Muscle of arm (tissue), 12 donors: ENCODE data around the gene SLC45A1. TPM values are rescaled to one million over a fixed set of nuclear protein-coding genes. Genes with fewer than 3 reads are reported as not detected.

Experiments
- DNase-seq: peaks from one replicate; pipeline ENCODE4 v3.0.0-alpha.2; 2013
- polyA plus RNA-seq, 12 donors: library from polyadenylated mRNA; unstranded; fragments of 120-200 nt; gene quantifications; one replicate each; pipeline ENCODE4 v1.2.1, GENCODE V29; 2013; ENCODE audit not compliant: insufficient read length in 12 of 12

Gene SLC45A1
- polyA plus RNA-seq, 12 donors, result 0.51 to 0.86 (median 0.71) TPM; not detected in 2

DNA sequence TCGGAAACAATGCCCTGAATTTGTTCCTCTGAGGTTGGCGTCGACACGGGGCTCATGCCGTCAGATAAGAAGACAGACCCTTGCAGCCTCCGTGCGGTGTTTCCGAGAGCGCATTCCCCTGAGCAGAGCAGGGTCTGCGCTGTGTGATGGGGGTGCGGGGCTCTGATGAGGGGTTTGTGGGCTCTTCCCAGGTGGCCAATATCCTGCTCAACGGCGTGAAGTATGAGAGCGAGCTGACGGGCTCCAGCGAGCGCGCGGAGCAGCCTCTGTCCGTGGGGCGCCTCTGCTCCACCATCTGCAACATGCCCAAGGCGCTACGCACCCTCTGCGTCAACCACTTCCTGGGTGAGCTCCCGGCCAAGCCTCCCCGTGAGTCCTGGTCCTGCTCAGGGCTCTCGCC, 17.3 kb downstream of the SLC45A1 start:
- DNase-seq, result no peak

DNA sequence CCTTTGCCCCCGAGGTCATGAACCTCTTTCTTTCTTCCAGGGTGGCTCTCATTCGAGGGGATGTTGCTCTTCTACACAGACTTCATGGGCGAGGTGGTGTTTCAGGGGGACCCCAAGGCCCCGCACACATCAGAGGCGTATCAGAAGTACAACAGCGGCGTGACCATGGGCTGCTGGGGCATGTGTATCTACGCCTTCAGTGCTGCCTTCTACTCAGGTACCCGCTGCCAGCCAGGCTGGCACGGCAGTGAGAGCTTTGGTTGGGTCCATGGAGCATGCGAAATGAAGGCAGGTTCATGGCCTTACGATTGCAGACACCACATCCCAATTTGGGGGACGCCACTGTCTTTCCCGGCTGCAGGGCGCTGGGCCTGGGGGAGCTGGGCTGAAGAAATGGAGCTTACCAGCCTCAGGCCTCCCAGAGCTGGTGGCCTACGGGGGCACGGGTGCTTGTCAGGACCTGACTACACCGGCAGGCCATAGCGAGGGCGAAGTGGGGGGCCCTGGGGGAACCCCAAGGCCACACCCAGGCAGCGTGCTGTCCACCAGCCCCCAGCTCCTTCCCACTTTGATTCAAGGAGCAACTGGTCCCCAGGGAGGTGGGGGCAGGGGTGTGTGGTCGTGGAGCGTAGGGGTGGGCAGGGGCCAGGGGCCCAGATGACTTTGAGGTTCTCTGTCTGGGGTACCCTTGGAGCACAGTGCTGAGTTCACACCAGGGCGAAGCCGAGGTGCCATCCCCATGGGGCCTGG, 20.0 kb downstream of the SLC45A1 start:
- DNase-seq, result no peak

DNA sequence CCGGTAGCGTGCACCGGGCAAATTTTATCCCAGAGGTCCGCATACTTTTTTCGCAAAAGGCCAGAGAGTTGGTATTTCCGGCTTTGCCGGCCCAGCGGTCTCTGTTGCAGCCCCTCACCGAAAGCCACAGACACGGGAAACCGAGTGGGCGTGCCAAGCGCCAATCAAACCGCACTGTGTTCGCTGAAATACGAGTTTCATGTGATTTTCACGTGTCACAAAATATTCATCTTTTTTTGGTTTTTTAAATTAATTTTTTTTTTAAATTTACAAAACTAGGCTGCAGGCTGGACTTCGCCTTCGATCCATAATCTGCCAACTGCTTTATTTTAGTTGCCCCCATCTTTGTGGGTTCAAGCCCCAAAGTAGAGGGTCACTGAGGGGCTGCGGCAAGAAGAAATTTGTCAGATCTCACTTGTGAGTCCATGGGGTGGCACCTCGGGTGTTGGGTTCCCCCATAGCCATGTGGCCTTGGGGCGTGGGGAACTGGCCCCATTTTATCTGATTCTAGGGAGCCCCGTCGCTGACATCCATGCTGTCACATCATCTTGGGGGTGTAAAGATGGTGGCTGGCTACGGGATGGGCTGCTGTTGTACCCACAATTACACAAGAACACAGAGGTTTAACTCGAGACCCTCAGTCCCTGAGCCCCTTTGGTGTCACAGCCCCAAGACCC, 20.8 kb downstream of the SLC45A1 start:
- no peak for DNase-seq

DNA sequence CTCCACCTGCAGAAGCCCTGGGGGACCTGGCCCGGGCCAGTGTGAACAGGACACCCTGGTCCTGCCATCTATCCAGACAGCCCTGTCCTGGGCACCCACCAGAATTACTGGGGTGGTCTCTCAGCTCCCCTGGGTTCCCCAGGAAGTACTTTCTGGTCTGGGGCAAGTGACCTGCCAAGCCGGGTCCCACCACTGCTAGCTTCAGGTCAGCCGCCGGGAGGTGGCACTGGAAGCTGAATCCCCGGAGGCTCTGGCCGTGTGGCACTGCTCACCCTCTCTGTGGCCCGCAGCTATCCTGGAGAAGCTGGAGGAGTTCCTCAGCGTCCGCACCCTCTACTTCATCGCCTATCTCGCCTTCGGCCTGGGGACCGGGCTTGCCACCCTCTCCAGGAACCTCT, 21.3 kb downstream of the SLC45A1 start:
- no peak for DNase-seq

DNA sequence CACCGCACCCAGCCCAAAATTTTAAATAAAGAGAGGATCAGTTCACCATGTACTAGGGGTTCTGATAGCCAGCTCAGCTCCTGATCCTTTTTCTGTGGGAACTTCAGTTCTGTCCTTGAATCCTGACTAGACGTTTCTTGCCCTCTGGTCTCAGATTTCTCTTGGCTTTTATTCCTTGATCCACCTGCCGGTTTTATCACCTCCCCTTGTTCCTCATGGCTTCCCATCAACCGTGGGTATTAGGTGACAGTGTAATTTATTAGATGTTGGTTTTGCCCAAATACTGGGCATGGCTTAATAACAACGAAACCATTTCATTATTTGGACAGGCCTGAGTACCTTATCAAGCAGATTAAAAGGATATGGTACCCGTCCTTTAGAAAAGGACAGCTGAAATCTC, 22.5 kb downstream of the SLC45A1 start:
- no peak for DNase-seq

DNA sequence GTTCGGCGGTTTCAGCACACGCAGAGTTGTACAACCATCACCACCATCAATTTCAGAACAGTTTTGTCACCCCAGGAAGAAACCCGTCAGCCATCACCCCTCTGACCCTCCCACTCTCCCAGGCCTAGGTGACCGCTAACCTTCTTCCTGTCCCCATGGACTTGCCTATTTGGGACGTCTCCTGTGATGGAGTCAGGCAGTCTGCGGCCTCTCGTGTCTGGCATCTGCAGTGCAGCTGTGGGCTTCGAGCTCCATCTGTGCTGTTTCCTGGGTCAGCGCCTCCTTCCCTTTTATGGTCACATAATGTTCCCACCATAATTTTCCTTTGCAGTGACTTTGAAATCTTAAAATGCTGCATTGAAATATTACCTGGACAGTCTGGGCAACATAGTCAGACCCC, 24.4 kb downstream of the SLC45A1 start:
- DNase-seq, result no peak

DNA sequence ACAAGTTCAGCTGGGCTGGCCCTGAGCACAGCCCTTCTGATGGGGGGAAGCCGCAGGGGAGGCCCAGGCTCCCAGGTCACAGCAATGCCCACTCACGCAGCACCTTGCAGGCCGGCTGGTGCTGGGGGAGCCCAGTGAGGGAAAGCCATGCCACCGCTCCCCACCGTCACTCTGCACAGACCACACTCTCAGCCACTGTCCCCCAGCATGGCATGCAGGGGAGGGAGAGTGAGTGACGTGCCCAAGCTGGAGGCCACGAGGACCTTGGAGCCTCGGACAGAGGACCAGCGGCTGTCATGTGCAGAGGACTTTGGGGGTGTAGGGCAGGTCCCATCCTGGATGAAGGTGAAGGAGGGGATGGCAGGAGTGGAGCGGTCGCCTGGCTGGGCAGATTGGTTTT, 25.1 kb downstream of the SLC45A1 start:
- no peak for DNase-seq

DNA sequence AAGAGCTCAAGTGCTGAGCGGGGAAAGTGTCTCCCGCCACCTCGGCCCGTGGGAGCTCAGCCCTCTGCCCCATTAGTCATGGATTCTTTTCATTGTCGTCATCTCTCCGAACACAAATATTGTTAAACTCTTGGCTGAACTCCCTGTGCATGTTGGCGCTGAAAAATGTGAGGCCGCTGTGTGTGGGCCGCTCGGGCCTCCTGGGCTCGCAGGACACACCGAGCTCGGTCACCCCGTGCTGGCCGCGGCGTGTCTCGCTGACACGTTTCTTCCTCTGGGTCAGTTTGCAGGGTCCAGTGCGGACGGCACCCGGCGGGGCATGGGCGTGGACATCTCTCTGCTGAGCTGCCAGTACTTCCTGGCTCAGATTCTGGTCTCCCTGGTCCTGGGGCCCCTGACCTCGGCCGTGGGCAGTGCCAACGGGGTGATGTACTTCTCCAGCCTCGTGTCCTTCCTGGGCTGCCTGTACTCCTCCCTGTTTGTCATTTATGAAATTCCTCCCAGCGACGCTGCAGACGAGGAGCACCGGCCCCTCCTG, 25.6 kb downstream of the SLC45A1 start:
- peak; percentile 62 for DNase-seq

DNA sequence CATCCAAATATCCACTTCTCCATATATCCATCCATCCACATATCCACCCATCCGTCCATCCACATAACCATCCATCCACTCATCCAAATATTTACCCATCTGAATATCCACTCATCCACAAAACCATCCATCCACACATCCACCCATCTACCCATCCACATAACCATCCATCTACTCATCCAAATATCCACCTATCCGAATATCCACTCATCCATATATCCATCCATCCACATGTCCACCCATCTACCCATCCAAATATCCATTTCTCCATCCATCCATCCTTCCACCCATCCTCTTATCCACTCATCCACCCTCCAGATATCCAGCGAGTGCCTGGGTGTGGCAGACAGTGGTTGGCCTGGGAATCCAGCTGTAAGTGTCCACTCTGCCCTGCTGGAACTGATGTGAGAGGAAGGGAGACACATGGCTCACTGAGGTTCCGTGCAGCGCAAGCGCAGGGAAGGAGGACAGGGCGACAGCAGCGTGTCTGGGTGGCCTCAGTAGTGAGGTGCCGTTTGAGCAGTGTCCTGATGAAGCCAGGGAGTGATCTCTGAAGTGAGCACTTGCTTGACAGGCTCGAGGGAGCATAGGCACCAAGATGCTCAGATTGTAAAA, 27.1 kb downstream of the SLC45A1 start:
- DNase-seq, result no peak

DNA sequence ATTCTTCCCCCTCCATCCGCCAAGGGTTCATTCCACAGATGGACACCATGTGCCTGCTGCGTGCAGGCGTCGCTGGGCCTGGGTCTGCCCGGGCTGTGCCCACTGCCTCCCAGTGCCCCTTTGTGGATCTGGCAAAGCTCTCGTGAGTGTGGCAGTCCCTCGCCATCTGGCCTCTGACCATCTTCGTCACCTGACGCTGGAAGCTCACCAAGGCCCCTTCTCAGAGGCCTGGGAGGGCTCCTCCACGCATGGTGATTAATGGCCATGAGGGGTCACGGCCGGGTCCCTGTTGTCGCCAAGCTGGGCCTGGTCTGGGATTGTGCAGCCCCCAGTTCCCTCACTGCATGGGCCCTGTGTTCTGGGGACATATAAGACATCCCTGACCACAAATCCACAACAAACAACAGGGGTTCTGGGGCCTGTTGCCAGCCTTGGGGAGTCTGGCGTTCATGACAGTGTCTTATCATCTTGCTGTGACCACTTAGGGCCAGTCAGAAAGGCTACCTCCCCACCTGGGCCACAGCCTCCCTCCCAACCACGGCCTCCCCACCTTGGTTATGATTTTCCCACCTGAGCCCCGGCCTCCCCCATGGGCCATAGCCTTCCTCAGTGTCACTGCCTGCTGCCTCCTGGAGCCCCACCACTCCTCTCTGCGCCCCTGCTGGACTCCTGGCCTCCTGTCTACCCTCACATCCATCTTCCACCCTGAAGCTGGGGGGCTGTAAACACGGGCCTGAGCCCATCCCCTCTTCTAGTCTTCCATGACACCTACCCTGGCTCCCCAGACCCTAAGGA, 27.9 kb downstream of the SLC45A1 start:
- no peak for DNase-seq

DNA sequence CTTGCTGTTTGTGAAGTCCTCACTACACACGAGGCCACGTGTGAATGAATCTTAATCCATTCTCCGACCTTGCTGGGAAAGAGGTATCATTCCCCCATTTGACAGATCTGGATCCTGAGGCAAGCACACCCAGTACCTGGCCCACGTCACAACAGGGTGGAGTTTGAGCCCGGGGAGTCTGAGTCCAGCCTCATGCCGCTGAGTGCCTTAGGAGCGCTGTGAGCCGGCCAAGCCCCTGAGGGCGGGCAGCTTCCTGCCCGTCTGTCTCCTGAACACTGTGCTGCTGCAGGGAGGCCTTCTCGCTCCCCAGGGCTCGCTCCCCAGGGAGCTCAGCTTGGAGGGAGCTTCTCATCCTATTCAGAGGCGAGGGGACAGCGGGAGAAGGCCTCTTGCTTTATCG, 29.7 kb downstream of the SLC45A1 start:
- DNase-seq, result no peak

DNA sequence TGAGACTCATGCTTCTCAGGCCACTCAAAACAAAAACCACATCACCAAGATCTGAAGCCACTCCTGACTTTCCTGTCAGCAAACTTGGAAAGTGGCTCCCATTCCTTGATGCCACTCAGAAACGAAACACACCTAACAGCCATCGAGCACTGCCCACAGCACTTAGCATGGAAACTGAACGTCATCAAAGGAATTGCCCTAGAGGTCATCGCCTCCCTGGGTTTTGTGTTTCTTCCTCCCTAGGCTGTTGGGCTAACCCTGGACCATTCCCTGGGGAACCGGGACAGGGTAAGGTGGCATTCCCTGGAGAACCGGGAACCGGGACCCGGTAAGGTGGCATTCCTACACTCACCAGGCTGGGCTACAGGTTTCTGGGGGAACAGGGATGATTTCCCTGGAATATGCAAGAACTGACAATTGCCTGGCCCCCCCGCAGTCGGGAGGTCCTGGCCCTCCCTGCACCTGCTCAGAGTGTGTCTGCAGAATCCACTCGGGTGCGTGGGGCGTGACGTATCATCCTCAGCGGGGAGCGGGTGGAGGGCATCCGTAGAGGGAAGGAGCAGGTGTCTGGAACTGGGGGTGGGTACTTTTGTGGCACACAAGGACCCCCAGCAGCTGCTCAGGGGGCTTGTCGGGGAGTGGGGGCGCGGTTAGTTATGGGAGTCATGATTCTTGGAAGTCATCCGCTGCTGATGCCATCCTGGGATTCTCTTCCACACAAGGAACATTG, 30.3 kb downstream of the SLC45A1 start:
- DNase-seq, result no peak

DNA sequence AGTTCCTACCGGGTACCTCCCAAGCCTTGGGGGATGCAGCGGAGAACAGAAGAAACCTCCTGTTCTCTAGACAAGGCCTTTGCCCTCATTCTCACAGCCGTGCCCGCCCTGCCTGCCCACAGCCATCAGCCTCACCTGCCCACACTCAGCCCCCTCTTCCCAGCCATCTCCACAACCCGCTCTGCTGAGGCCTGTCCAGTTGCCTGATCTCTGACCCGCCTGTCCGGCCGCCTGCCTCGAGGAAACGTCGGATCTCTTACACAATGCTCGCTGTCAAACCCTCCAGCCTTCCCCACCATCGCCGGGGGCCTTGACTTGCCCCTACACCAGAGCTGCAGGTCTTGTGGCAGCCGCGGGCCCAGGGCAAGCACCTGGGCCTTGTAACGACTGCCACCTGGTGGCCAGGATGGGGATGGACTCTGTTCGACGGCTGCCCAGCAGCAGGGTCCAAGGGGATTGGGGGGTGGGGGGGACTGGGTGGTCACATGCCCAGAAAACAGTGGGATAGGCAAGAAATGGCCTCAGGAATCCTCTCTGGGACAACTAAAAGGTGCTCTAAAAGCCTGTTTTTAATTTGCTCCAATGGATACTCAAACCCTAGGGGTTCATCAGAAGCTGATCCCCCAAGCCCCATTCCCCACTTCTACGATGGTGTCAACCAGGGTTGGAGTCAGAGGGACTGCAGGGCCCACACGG, 31.0 kb downstream of the SLC45A1 start:
- DNase-seq, result peak; percentile 66

DNA sequence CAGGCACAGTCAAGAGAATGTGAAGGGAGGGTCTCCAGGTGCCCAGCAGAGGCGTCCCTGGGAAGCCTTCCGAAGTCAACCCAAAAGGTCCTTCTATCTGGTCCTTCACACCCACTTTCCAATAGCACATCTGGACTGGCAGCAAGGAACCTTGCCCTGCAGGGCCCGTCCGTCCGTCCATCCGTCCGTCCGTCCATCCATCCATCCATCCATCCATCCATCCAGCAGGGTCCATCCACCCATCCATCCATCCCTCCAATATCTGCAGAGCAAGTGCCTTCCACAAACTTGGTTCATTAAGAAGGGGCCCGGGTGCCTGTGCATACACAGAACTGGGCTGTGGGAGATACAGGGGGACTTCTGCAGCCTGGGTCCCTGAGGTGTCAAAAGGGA, 31.6 kb downstream of the SLC45A1 start:
- no peak for DNase-seq

DNA sequence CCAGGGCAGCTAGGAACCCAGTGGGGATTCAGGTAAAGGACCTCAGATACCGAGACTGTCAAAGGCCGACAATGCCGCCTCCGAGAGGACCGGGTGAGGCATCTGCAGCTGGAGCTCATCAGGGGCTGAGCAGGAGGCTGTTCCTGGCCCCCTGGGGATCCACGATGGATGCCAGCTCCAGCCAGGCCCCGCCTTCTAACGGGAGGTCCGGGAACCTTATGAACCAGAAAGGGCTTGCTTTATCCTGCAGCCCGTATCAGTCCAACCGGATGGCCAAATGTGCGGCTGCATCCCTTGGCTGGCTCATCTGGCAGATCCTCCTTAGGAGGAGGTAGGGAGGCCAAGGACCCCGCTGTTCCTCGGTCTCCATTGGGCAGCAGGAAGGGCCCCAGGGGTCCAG, 32.0 kb downstream of the SLC45A1 start:
- no peak for DNase-seq

DNA sequence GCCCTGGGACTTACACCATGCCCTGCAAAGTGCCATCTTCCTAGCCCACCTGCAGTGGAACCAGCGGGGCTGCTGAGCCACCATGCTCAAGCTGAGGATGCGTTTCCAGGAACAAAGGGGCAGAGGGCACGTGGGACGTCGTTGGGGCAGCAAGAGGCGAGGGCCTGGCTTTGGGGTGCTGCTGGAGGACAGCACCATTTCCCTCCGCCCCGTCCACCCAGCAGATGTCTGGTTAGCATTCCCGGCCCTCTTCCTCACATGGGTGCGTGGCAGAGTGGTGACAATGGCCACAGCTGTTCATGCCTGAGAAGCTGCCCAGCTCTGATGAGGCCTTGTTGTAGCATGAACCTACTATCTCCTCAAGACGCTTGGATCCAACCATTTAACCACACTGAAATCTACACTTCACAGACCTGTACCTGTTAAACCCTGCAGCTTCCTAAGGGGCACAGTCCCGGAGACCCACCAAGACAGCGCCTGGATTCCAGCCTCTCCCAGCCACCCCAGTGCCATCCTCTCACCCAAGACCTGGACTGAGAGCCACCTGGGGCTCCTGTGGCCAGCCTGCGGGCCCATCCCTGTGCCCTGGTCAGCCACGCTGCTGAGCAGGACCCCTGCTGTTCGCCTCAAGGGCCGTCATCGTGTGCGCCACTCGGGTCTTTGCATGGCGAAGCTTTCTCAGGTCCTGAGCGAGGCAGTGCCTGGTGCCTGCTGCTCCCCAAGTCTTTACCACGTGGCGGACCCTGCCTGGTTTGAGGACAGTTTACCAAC, 33.2 kb downstream of the SLC45A1 start:
- DNase-seq, result no peak

DNA sequence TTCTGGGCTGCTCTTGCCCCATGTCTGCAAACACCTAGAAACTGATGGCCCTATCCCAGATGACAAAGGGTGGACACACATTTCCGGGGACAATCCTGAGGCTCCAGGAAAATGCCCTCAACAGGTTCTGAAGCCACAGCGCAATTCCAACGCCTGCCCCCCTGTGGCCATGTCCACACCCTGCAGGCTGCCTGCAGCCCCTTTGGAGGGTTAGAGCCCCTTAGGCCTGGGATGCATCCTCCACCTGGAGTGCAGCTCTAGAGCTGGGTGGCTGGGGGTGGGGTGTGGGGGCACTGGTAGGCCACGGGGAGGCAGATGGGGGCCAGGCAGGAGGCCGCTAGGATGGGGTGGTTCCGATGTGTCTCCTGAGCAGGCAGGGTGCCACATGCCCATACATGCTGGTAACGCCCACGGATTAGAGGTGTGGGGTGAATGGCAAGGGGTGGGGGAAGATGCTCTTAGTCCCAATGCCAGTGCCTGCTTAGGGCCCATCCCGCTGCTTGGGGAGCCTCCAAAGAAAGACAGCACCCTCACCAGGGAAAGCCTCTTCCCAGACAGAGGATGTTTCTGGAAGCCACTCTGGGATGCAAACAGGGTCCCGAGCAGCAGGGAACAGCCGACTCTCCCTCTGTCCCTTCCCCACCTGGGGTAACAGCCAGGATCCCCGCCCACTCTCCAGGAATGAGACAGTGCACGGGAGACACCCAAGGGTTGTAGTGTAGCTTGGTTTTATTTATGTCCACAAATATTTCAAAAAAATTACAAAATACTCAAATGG, 34.0 kb downstream of the SLC45A1 start:
- no peak for DNase-seq

DNA sequence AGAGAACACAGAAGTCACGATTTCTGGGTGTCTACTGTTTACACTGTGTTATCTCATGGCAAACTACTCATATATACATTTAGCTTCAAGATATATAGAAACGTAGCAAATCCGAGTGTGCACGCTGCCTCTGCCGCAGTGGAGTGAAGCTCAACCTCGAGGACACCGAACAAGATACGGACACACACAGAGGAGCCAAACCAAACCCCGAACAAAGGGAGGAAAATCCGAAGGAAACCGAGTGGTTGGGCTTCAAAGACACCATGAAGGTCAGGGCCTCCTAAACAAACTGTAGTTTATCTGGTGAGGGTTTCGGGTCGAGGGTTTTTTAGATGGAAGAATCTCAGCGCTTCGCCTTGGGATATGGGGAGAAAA, 34.5 kb downstream of the SLC45A1 start:
- DNase-seq, result no peak
